HG03342 (cell line): ENCODE data around the gene CDH26.

ENCODE experiments used
- ATAC-seq: cut with Tn5 transposase; IDR thresholded peaks from one replicate; pipeline ENCODE4 v1.9.1; 2021; ENCODE audit warnings: mild to moderate bottlenecking, moderate library complexity; ENCODE audit not compliant: unreplicated experiment

CDH26 gene

DNA sequence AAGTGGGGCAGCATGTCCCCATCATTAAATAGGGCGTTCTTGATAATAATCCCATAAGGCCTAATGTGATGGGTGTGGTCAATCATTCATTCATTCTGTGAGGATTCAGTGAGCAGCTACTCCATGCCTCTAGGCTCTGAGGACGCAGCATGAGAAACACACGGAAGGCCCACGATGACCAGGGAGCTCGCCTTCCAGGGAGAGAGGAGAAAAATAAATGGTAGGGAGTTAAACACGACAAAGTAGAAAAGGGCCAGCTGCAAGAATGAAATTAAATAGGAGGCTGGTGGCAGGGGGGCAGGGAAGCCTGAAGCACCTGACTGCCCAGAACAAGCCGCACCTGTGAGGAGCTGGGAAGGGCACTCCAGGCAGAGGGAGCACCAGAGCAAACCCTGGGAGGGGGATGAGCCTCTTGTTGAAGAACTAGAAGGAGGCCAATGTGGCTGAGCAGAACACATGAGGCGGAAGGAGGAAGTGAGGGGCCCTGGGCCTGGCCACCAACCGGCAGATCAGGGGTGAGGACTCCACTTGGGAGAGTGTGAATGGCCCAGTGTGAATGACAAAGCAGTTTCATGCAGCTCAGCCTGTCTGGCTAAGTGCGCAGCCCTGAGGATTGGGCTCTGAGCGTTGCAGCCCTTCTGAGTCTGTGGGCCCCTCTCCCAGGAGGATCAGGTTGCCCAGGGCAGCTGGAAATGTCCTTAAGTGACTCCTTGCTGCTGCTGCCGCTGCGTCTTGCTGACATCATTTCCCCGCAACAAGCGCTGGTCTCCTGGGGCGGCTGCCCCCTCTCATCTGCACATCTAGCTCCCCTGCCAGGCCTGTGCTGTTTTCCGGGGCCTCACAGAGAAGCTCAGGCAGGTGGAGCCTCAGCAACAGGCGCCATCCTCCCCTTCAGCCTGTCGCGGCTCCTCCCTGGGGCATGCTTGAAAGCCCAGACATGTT, 99.9 kb downstream of the CDH26 start:
- no peak for ATAC-seq

- ATAC-seq, result no peak
Measured at GRCh38 chr20:60058879-60059278, 100.7 kb downstream of the CDH26 start.

DNA sequence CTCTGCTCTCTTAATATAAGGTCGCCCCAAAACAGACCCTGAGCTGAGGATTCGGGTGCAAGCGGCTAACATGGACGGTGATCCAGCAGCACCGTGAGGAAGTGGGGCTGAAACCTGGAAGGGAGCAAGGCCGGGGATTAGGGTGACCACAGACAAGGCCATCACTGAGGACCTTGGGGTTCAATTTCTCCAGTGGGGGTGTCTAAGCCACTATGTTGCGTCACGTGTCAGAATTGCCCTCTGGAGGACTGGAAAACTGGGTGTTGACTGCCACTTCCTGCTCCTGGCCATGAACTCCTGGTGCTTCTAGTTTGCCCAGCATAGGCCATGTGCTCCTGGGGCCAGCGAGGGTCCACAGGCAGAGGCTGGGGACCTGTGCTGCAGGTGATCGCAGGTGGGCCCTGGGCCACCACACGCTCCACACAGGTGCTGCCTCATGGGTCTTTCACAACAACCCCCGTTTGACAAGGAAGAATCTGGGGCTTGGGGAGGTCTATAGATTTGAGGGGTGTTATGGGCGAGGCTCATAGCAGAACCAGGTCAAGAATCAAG, 101.9 kb downstream of the CDH26 start:
- no peak for ATAC-seq

GRCh38 chr20:60060593-60060992, 102.4 kb downstream of the CDH26 start:
- ATAC-seq, result no peak

GRCh38 chr20:60062431-60063047, 104.3 kb downstream of the CDH26 start:
- ATAC-seq, result no peak

DNA sequence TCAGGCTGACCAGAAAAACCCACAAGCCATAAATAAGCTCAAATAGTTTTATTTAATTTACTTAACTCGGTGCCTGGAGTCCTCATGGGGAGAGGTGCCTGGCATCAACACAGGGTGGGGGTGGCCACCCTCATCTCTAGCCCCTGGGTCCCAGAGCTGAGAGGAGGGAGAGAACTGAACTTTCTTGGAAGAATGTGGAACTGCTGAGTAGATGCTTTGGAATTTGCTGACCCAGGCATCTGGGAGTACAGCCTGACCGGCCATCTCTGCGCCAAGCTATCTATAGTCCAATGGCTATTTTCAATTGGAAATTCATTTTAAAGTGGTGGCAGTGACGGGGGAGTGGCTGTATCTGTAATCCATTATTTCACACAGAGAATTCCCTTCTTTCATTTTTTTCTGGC, 104.8 kb downstream of the CDH26 start:
- ATAC-seq, result no peak

DNA sequence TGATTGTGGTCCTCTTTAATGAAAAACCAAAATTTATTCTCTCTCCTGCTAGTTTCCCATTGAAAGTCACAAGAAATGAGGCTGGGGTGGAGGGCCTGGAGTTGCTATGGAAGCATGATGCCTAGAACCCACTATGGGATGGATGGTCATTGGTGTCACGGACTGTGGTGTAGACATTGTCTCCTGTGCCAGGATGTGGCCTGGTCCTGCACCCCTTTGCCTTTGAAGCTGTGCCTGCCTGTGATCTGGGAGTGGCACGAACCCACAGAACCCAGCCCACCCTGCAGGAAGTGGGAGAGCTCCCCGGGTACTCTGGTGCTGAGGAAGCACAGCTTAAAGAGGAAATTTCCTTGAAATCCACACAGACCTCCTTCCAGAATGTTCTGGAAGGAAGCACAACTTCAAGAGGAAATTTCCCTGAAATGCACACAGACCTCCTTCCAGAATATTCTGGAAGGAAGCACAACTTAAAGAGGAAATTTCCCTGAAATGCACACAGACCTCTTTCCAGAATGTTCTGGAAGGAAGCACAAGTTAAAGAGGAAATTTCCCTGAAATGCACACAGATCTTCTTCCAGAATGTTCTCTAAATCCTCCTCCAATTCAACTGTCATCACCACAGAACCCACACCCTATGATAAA, 105.6 kb downstream of the CDH26 start:
- no peak for ATAC-seq
